PC-3 (cell line): ENCODE measurements around the gene RASA4. TPM values are rescaled to one million over a fixed set of nuclear protein-coding genes. Genes with fewer than 3 reads are reported as not detected.
"Not testable (repeated sequence)": the region's sequence is repeated elsewhere in the genome, so short reads cannot be mapped to it uniquely, and the experiment has no call there.

Source experiments
- ATAC-seq: fragments of 200-7000 bp; cut with Tn5 transposase; 2 replicates; pipeline ENCODE4 v1.9.1; 2020; ENCODE audit warnings: mild to moderate bottlenecking, moderate library complexity
- BruUV-seq: library from RNA; stranded (reverse); fragments of 400-500 nt; replicated peaks from 2 replicates; lab custom pipeline; 2021; lab: Mats Ljungman, UMichigan
- CTCF ChIA-PET: fragments of 300-600 bp; sonication (Branson Sonifier 250); formaldehyde crosslinking; loops from one replicate; lab custom pipeline; 2022; ENCODE audit warnings: antibody characterized with exemption; lab: Charles Lee
- POLR2A ChIA-PET: fragments of 300-600 bp; sonication (Branson Sonifier 250); formaldehyde crosslinking; loops from one replicate; lab custom pipeline; 2022; ENCODE audit warnings: antibody characterized with exemption; ENCODE audit not compliant: unreplicated experiment; lab: Charles Lee
- DNase-seq: peaks from one replicate; pipeline ENCODE4 v3.0.0-alpha.2; 2015
- H2AFZ ChIP-seq: fragments of 300-600 bp; sonication (generic); 2 replicates; pipeline ENCODE4 v1.6.0; 2016; ENCODE audit warnings: antibody characterized with exemption, low read length
- H3F3A ChIP-seq: fragments of 300-600 bp; sonication (generic); one replicate; pipeline ENCODE4 v1.6.0; 2017; ENCODE audit warnings: antibody characterized with exemption, low read length, control low read depth, mild to moderate bottlenecking; ENCODE audit not compliant: unreplicated experiment
- H3K27ac ChIP-seq: fragments of 300-600 bp; sonication (generic); 2 replicates; pipeline ENCODE4 v1.5.1; 2016; ENCODE audit warnings: mild to moderate bottlenecking, low read length
- H3K27me3 ChIP-seq: fragments of 300-600 bp; sonication (generic); 2 replicates; pipeline ENCODE4 v1.6.1; 2016; ENCODE audit warnings: low read length, mixed read lengths
- H3K36me3 ChIP-seq: fragments of 300-600 bp; sonication (generic); 2 replicates; pipeline ENCODE4 v1.6.1; 2016; ENCODE audit warnings: low read depth, mixed run types, low read length, mixed read lengths
- H3K4me1 ChIP-seq: fragments of 300-600 bp; sonication (generic); 2 replicates; pipeline ENCODE4 v1.5.1; 2016; ENCODE audit warnings: low read length; ENCODE audit not compliant: insufficient read depth
- H3K4me2 ChIP-seq: fragments of 300-600 bp; sonication (generic); 2 replicates; pipeline ENCODE4 v1.6.0; 2016; ENCODE audit warnings: low read length
- H3K4me3 ChIP-seq: fragments of 300-600 bp; sonication (generic); 2 replicates; pipeline ENCODE4 v1.5.1; 2016; ENCODE audit warnings: mild to moderate bottlenecking, low read length, mixed read lengths
- H3K79me2 ChIP-seq: fragments of 300-600 bp; sonication (generic); 2 replicates; pipeline ENCODE4 v1.6.1; 2017; ENCODE audit warnings: low read length, mixed read lengths
- H3K9ac ChIP-seq: fragments of 300-600 bp; sonication (generic); 2 replicates; pipeline ENCODE4 v1.6.0; 2016; ENCODE audit warnings: mild to moderate bottlenecking, low read length
- H3K9me2 ChIP-seq: fragments of 300-600 bp; sonication (generic); replicated peaks from 2 replicates; pipeline ENCODE4 v1.6.1; 2016; ENCODE audit warnings: mixed run types, low read length, mixed read lengths
- H3K9me3 ChIP-seq: fragments of 300-600 bp; sonication (generic); 2 replicates; pipeline ENCODE4 v1.6.1; 2016; ENCODE audit warnings: low read length, mixed read lengths
- H4K20me1 ChIP-seq: fragments of 300-600 bp; sonication (generic); 2 replicates; pipeline ENCODE4 v1.6.1; 2016; ENCODE audit warnings: low read length, mixed read lengths
- CTCF ChIP-seq: fragments of 300-600 bp; sonication (generic); conservative IDR thresholded peaks from 2 replicates; pipeline ENCODE4 v1.5.1; 2017; ENCODE audit warnings: antibody characterized with exemption, low read depth, mild to moderate bottlenecking, low read length
- intact Hi-C: fragments of 100-400 bp; cut with micrococcal nuclease; formaldehyde crosslinking; loops from 2 replicates; pipeline ENCODE4 v1.9.0; 2023
- total RNA-seq: library from RNA; depleted of rRNA; stranded (reverse); fragments of >200 nt; gene quantifications from 2 replicates; pipeline ENCODE4 v1.2.3, GENCODE V29; 2014

The RASA4 gene
- total RNA-seq, 1 experiment from 2014 or later: 6.7 TPM

- intact Hi-C loops, H3K27ac ChIP-seq, H3K4me1 ChIP-seq, ATAC-seq, H3K9me3 ChIP-seq, H2AFZ ChIP-seq, H3K36me3 ChIP-seq, H3F3A ChIP-seq, H3K4me2 ChIP-seq, H3K79me2 ChIP-seq, POLR2A ChIA-PET, BruUV-seq, DNase-seq, H3K27me3 ChIP-seq, H3K4me3 ChIP-seq, H3K9ac ChIP-seq, H3K9me2 ChIP-seq, H4K20me1 ChIP-seq: not testable (repeated sequence)
- CTCF ChIA-PET: interaction anchor here (0.5 kb wide), 1 partner anchor 94 kb away, joined by 3 read pairs; no protein-coding TSS in a partner anchor
These were observed 39.0 kb downstream of the RASA4 start for GRCh38 chr7:102577315-102578240.

DNA sequence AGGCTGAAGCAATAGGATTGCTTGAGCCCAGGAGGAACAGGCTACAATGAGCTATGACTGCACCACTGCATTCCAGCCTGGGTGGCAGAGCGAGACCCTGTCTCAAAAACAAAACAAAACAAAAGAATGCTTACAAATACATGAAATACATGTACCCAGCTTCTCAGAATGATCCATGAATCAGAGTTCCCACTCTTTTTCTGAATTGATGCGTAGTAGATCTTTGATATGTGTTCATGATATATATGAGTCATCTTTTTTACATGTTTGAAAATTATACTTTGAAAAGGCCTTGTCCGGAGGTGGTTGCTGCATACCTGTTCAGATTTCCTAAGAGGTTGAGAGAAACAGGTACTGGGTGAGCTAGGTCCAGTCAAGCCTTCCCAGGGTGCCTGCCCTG, 40.2 kb downstream of the RASA4 start:
- H3K4me1 ChIP-seq, H3K27me3 ChIP-seq, DNase-seq, H3F3A ChIP-seq, intact Hi-C loops, H3K27ac ChIP-seq, BruUV-seq, H3K4me2 ChIP-seq, POLR2A ChIA-PET, H3K36me3 ChIP-seq, H3K4me3 ChIP-seq, CTCF ChIA-PET, H3K9ac ChIP-seq, H2AFZ ChIP-seq, H3K79me2 ChIP-seq, ATAC-seq, H3K9me2 ChIP-seq, H4K20me1 ChIP-seq, H3K9me3 ChIP-seq: not testable (repeated sequence)

- H3K4me1 ChIP-seq, POLR2A ChIA-PET, H3K4me2 ChIP-seq, BruUV-seq, ATAC-seq, intact Hi-C loops, CTCF ChIA-PET, H3K27me3 ChIP-seq, H3K9me2 ChIP-seq, DNase-seq, H3K36me3 ChIP-seq, H3F3A ChIP-seq, H3K9ac ChIP-seq, H3K4me3 ChIP-seq, H2AFZ ChIP-seq, H4K20me1 ChIP-seq, H3K27ac ChIP-seq, H3K79me2 ChIP-seq, H3K9me3 ChIP-seq: not testable (repeated sequence)
These were observed 41.9 kb downstream of the RASA4 start for GRCh38 chr7:102574607-102575006.

DNA sequence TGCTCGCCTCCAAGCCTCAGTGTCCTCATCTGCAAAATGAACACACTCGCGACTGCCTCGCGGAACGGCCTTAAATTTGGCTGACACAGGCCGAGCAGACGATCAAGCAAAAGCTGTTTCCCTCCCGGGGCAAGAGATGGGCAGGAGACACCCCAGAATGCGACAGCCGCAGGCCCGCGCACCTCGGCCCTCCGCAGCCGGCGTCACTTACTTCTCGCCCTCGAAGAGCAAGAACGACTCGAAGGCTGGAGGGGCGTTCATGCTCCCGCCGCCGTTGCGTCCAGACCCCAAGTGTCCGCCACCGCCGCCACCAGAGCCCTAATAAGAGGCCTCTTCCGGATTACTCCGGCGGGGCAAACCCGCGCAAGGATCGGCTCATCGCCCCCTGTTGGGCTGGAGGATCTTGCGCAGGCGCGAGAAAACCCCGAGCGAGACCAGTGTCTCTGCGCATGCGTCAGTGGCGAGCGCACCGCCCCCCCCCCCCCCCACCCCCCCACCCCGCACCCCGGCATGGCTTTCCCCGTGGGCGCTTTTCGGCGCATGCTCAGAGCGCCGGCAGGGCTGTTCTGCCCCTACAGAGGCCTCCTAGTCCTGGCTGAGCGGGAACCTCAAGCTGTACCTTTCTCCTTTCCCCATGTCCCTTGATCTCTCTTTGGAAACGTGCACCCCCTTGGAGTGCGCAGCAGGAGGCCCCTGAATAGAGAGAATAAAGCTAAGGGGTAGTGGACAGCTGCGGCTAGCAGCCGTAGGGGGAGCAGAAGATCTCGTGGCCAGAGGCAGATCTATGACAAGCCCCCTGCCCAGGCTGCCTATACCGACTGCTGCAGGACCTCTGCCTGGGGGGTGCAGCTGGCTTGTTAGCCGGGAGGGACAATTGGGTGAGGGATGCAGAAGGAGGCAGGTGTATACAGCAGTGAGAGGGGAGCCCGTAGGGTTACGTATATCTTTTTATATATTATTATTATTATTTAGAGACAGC, 44.0 kb downstream of the RASA4 start, which contains the start of gene POLR2J3:
POLR2J3 (minus strand) TSS at position 323 of the 979 bp plus-strand sequence; CDS start at position 261, 62 bp downstream.
- H3K36me3 ChIP-seq, H3F3A ChIP-seq, H3K9me2 ChIP-seq, H3K9me3 ChIP-seq, H4K20me1 ChIP-seq, H3K79me2 ChIP-seq, intact Hi-C loops, H3K4me1 ChIP-seq, CTCF ChIA-PET, POLR2A ChIA-PET, H3K27ac ChIP-seq, H3K27me3 ChIP-seq: not testable (repeated sequence)
- DNase-seq (peak; percentile 91), ATAC-seq (peak; percentile 92)
- TF ChIP-seq CTCF: peak; percentile 31
- TSS peak; percentile 87 for BruUV-seq
- peak within 1 kb of the TSS; percentile 75 for H3K4me3 ChIP-seq
- peak within 1 kb of the TSS; percentile 67; the same call in 1 of the 2 replicates for H2AFZ ChIP-seq
- H3K4me2 ChIP-seq: peak within 1 kb of the TSS; percentile 70
- peak within 1 kb of the TSS; percentile 77 for H3K9ac ChIP-seq

GRCh38 chr7:102568620-102569019, 47.9 kb downstream of the RASA4 start:
- BruUV-seq, H4K20me1 ChIP-seq, H3K36me3 ChIP-seq, H2AFZ ChIP-seq, H3K27ac ChIP-seq, H3K9ac ChIP-seq, H3K9me2 ChIP-seq, H3F3A ChIP-seq, intact Hi-C loops, DNase-seq, H3K9me3 ChIP-seq, H3K4me1 ChIP-seq, H3K4me3 ChIP-seq, H3K4me2 ChIP-seq, CTCF ChIA-PET, ATAC-seq, H3K27me3 ChIP-seq, H3K79me2 ChIP-seq, POLR2A ChIA-PET: not testable (repeated sequence)
